Omental fat pad (tissue), 4 donors: Measurements from ENCODE around the gene KNG1. TPM values are rescaled to one million over a fixed set of nuclear protein-coding genes. Genes with fewer than 3 reads are reported as not detected.
"Not testable (repeated sequence)": the region's sequence is repeated elsewhere in the genome, so short reads cannot be mapped to it uniquely, and the experiment has no call there.

Experiments used
- ATAC-seq: fragments of 150-250 bp; one replicate; pipeline ENCODE4 v1.9.1; 2016; ENCODE audit warnings: mild to moderate bottlenecking, moderate library complexity; ENCODE audit not compliant: low FRiP score
- DNase-seq: peaks from one replicate; pipeline ENCODE4 v3.0.0-alpha.2; 2019; ENCODE audit warnings: low spot score
- CTCF ChIP-seq, 3 donors: fragments of 450-650 bp; IDR thresholded peaks; one replicate each; pipeline ENCODE4 v1.5.1; 2016 to 2017; ENCODE audit warnings: antibody characterized with exemption in 3 of 3, mild to moderate bottlenecking in 3 of 3, moderate library complexity in 2 of 3
- total RNA-seq, 4 donors: library from RNA; depleted of rRNA; stranded (reverse); fragments of >200 nt; gene quantifications; one replicate each; pipeline ENCODE4 v1.1.0, GENCODE V29; 2016

The KNG1 gene
- total RNA-seq, 4 donors from 2014 or later = 0.09 TPM; not detected in 3

- DNase-seq = no peak
- TF ChIP-seq CTCF (IDR thresholded peaks at IDR 0.05) = no peak
- no peak for ATAC-seq
Measured at GRCh38 chr3:186694288-186695032, 22.7 kb upstream of the KNG1 start.

GRCh38 chr3:186696522-186696921 lies 20.6 kb upstream of the KNG1 start:
- DNase-seq (no peak), ATAC-seq (no peak)
- TF ChIP-seq CTCF (IDR thresholded peaks at IDR 0.05) = no peak

GRCh38 chr3:186697510-186697909 lies 19.6 kb upstream of the KNG1 start:
- TF ChIP-seq CTCF (IDR thresholded peaks at IDR 0.05) = no peak
- ATAC-seq (no peak), DNase-seq (no peak)

- TF ChIP-seq CTCF (IDR thresholded peaks at IDR 0.05) = no peak
- ATAC-seq = no peak
- DNase-seq = no peak
Measured at GRCh38 chr3:186700267-186700666, 16.9 kb upstream of the KNG1 start.

- not testable (repeated sequence) for DNase-seq, ATAC-seq
Measured at GRCh38 chr3:186702451-186702850, 14.7 kb upstream of the KNG1 start.

GRCh38 chr3:186705882-186706780 lies 11.0 kb upstream of the KNG1 start:
- no peak for DNase-seq
- TF ChIP-seq CTCF (IDR thresholded peaks at IDR 0.05) = no peak
- ATAC-seq = no peak

GRCh38 chr3:186708983-186709679 lies 8.0 kb upstream of the KNG1 start:
- DNase-seq (no peak), ATAC-seq (no peak)
- no peak for TF ChIP-seq CTCF (IDR thresholded peaks at IDR 0.05)

- not testable (repeated sequence) for DNase-seq, ATAC-seq
Measured at GRCh38 chr3:186710694-186711093, 6.5 kb upstream of the KNG1 start.
